HG03139 (cell line): ENCODE results near the gene NPS.

Experiments
- ATAC-seq: cut with Tn5 transposase; IDR thresholded peaks from one replicate; pipeline ENCODE4 v1.9.1; 2021; ENCODE audit not compliant: unreplicated experiment

The NPS gene, protein sequence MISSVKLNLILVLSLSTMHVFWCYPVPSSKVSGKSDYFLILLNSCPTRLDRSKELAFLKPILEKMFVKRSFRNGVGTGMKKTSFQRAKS

DNA sequence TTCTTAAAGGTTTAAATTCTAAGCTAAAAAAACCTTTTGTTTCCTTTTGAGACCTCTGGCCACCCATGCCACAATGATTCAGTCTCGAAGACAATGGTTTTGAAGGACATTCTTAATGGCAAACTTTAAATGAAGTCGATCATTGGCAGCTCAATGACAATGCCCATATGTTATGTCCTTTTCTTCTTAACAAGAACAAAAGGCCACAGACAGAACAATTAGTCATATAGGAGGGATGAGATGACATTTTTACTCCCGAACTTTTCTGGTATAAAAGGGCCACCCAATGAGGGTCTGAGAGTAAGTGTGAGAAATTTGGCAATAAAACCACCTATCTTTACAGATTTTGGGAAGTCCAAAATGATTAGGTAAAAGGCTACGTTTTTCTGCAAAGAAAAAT is at the start of gene NPS:
Gene NPS (plus strand): TSS at position 301 of the 400 bp plus-strand sequence. CDS start 60 bp downstream, at position 361.
- no peak for ATAC-seq

DNA sequence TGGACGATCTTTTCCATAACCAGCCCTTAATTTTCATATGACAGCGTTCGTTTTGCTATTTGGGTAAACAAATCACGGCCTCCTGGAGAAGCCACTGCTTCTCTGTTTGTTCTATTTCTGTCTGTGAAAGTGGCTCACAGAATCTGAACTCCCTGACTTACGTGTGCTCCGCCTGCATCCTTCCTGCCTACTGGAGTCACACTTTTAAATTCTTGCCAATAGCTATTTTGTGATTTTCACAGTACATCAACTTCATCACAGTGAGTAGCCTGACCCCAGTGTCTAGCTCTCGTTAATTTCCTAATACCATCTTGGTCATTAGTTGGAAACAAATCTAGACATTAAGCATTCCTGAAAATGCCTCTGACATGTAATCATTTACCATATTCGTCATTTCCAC is 49.0 kb upstream of the NPS start:
- ATAC-seq = no peak

DNA sequence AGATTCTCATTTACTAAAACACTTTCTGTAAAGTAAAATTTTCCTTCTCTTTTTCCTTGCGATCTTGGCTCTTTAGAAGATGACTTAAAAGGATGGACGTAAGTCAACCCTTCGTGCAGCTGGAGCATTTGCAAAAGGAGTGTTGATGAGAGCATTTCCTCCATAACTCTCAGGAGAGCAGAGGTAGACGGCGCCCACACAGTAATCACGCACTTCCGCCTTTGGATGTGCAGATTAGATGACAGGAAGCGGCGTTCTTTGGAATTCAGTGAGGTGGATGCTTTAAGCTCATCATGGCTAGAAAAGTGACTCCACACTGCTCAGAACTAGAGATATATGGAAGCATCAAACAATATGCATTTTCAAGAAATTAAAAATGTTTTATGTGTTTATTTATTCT is 43.0 kb upstream of the NPS start:
- ATAC-seq = no peak

DNA sequence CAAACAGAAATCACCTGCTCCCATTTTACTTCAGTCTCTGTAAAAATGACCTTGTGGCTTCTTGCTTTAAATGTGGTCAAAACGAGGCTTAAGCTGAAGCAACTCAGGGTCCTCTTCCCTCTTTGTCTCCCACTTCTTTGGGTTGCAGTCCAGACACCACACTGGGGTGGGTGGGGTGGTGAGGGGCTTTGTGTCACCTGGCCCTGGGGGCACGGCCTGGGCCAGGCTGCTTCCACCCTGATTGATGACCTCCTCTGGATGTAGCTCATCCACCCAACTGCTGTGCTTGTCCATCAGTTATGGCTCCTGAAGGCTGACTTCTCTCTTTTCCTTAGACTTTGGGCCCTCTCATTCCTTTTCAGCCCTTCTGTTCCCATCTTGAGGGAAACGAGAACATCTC is 26.8 kb upstream of the NPS start:
- ATAC-seq = no peak

DNA sequence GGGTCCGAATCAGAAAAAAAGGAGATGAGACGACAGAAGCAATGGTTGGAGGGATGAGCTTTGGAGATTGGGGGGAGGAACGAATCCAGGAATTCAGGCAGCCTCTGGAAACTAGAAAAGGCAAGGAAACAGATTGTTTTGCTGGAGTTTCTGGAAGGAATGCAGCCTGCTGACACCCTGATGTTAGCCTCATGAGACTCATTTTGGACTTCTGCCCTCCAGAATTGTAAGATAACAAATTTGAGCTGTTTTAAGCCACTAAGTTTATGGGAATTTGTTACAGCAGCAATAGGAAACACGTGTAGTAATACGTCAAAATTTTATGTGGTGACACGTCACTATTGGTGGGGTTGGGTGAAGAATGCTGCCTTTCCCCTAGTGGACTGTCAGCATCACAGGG is 25.6 kb upstream of the NPS start:
- no peak for ATAC-seq

DNA sequence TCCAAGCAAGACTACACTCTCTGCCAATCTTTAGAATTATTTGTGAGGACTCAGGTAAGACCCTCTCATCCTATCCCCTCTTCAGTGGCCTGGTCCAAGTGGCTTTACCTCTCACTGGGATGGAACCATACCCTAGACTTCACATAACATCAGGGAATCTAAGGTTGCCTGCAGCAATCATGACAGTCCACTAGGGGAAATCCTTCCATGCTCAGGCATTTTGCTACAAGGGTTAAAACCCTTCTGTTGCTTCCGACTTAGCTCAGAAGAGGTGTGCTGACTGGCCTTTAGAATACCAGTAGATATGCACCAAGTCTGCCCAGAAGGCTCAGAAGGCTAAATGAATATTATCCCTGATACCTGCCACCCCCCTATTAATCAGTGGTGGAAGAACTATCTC is 24.9 kb upstream of the NPS start:
- ATAC-seq = no peak

DNA sequence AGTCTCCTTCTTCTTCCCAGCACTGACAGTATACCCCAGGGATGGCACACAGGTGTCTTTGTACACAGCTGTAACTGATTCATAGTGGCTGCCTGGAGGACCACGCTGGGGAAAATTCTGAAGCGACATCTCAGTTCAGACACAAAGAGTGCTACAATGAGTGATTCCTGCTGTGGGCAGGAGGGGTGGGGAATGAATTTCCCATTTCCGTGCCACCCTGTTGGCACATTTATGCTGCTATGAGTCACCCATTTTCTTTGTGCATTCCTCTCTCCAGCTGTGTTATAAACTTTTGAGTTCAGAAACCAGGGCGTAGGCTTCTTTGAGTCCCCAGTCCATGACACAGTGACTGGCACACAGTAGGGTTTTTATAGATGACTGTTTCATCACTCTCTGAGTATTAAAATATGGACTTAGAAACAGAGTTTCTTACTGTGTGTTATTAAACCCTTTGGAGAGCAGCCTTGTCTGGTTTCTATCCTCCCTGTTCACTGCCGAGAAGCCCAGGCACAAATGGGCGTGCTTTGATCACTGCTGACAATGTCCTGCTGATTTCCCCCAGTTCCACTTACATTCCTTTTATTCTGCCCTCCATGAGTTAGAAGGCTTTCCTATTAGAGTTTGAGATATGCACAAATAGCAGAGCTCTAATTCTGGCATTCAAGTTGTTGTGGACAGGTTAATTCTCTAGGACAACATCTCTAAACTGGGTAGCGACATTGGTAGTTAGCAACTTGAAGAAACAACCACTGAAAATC is 24.0 kb upstream of the NPS start:
- no peak for ATAC-seq

DNA sequence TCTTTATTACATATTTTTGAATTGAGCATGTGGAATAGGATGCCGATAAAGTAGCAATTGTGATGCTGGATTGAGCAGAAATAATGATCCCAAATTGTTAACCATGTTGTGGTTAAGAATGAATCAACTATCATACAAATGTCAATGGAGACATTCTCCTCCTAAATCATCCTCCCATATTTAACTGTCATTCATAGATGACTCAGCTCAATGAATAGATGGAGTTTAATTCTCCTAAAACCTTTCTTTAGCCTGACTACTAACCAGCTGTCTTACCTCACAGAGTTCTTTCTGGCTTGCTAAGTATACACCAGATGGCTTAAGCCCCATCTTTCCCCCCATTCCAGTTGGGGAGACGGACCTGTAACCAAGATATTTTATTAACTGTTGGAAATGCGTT is 23.4 kb upstream of the NPS start:
- no peak for ATAC-seq

DNA sequence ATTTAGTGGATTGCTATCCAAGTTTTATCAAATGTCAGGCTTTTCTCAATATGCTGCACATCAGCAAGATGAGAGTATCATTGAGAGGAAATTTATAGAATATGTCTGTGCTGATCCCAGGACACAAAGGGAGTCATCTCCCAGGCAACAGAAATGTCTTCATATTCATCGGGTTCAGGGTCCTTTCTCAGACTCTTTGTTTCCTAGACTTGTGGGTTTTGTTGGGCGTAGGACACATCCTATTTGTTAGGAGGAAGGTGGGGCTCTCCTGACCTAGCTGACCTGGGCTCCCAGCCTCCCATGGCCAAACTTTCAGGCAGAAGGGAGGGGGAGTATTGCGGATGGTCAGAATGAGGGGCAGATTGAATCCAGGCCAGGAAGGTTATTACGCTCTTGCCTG is 22.9 kb upstream of the NPS start:
- ATAC-seq = no peak

DNA sequence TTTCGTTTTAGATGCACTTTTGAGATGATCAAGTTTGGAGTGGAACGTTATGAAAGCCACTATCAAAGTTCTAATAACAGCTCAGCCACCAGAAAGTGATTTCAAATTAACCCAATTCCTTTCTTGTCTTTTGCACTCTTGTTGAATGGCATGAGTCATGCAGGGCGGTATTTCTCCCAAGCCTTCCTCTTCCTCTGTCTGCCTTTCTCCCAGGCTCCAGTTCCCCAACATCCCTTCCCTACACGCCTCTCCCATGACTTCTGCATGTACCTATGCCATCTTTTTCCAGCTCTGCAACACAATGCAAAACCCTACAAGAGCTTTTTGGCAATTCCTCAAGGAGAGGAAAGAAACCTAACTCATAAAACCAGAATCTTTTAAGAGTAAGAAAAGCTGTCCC is 21.8 kb upstream of the NPS start:
- ATAC-seq = no peak

DNA sequence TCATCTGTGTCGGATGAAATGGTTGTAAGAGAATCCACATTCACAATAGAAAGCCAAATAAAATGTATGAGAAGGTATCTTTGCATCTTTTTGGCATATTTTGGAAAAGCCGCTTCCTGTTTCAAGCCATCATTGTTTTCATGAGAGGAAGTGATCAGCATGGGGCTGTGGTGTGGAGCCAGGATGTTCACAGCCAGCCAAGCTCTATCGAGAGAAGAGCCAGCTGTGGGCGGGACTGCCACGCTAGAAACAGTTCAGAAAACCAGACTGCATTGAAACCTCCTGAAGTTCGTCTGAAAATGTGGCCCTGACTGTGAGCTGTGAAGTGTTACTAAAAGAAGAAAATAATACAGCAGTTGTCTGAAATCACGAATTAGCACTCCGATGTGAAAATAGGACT is 21.2 kb upstream of the NPS start:
- no peak for ATAC-seq

DNA sequence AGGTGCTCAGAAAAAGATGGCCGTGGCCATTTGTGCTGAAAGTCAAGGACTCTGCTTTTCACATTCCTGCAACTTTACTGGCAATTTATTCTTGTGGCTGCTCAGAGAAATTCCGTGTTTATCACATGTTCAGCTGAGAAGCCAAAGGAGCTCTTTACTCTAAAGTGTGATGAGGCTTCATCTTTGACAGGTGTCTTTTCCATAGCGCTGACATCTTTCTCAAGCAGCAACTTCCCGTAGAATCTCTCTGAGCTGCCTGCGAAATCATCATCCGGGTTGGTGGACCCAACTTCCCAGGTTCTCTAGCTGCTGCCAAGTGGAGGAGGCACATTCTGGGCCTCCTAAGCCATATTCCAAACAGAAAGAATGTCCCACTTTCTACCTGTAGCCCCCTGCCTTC is 16.9 kb upstream of the NPS start:
- ATAC-seq = no peak

DNA sequence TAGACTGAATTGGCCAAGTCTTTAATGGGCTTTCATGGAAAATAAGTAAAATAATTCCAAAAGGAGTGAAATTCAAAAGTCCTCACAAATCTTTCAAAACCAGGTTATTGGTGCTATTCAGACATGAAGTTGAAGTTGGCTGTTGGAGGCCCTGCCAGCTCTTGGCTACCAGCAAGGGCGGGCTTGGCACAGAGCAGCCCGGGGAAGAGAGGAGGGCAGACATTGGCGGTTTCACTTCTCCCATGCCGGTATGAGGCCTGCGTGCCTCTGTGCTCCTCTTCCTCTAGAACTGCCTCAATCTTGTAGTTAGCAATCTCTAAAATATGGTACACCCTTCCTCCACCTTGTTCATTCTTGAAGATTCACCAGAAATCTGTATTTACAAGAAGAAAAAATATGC is 16.4 kb upstream of the NPS start:
- no peak for ATAC-seq

DNA sequence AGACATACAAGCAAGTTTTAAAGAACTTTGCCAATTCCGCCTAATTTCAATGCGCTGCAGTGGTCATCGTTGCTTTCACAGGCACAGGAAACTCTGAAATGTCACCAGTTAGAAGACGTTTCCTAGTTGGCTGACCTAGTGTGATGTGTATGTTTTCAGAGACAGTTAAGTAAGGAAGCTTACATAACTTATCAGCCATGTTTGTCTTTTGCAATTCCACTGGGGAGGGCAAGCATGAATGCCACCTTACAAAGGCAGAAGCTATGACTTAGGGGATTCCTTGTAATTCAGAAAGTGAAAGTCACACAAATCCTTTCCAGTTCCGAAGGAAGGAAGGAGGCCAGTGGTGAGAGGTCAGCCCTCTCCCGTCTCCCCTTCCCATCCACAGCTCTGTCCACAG is 15.0 kb upstream of the NPS start:
- ATAC-seq = no peak

DNA sequence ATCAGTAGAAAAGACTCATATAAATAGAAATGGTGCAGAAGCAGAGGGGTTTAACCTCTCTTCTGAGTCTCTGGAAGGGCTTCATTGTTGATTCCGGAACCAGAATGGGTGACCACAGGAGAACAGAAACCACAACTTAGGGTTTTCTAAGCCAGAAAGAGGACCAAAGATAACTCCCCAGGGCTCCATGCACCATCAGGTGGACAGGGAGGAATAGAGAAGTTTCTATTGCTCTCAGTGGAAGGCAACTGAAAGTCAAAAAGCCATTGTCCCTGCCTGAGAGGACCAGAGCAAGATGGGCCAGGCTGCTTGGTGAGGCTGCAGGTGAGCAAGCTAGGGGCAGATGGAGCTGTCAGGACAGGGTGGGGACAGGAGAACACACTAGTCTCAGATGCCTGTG is 14.6 kb upstream of the NPS start:
- no peak for ATAC-seq

DNA sequence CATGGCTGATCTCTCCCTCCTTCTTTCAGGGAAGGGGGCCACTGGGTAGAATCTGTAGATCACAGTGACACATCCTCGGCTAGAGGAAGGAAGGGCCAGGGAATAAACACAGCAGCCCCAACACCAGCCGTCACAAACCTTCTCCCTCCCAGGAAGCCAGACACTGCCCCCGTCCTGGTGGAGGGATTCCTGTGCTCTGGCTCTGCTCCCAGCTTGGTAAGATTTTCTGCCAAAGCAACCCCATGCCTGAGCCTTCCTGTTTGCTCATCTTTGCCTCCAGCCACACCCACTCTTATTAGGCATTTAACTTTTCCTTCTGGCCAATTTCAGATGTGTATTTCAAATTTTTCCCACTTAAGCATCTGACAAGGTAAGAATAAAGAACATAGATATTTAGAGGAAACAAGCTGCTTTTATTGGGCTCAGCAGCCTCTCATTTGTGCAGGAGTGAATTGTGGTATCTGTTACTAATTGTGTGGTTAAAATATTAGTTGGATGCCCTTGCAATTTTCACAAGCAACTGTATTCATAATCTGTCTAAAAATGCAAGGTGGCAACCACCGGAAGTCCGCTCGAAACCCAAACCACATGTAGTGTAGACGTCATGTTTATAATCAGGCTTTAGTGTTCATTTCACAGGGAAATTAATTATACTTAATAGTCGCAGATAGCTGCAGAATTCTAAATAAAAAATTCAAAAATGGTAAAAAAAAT is 13.2 kb upstream of the NPS start:
- ATAC-seq = no peak

DNA sequence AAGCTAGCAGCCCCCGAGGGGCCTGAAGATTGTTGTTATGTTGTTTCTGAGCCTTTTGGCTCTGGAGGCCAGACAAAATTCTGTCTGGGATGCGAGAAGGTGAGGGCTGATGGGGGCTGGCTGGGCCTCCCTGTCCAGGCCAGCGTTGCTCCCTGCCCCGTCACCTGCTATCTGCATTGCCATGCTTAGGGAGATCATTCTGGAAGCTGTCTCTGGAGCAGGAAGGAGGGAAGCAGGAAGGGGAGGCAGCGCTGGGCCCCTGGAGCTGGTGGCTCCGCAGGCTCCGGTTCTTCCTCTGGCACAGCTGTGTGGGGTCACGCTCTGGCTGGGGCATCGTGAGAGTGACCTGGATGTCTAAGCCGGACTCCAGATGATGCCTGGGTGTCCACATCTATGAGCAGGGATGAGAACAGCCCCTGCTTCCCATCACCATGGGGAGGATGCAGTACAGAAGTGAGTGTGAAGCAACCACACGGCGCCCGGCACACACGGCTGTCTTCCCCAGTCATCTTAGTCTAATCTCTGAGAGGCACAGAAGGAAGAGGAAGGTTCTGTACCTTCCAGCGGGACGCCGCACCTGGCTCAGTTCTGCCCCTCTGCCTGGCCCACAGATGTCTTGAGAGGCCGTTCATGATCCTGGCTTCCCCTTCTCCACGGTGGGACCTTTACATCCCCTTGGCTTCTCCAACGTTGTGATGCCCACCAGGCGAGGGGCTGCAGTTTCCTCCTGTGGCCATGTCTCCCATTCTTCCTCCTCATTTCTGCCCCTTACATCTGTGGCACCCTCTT is 11.9 kb upstream of the NPS start:
- ATAC-seq = no peak

DNA sequence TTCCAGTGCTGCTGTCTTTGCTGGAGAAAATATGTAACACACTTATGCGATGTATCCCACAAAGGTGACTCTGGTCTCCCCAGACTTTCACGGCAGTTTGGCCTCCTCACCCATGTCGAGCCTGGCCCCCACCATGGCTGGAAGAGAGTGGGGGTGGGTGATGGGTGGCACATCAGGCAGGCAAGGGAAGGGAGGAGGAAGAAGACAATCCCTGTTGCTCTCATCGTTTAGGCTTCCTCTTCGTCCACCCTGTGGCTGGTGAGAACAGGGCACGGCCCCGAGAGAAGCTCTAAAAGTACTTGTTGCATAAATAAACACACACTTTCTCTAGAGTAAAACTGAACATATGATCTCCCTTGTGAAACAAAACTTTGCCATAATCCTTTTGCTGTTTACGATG is 11.2 kb upstream of the NPS start:
- ATAC-seq = no peak

DNA sequence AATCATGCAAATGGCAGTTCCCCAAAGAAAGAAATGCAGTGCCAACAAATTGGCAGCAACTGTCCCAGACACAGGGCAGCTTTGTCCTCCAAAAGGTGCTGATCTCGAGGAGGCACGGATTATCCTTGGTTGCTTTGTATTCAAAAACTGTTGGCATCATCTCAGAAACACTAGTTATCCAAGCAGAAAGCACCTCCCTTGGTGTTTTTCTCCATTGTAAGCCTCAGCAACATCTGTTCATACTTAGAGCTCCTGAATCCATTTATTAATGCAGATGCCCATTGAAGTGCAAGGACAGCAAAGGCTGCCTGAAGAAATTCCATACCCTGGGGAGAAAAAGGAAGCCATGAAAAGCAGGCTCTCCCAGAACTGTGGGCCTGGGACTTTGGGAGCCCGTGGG is 1.1 kb upstream of the NPS start:
- ATAC-seq = no peak

DNA sequence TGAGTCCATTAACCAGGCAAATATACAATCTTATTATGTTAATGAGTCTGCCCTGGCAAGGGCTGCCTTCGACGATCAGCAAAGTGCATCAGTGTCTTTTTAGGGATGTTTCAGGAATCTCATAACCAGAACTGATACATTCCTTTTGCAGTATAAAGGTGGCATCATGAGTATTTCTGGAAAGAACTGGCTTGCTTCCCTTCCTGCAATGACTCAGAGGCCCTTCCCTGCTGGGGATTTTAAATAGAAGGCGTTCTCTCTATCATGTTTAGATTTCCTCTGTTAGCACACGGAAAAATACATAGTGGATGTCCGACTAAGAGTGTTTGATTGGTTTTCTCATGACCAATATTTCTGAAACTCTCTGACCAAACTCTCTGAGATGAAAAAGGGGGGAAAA is 1.8 kb downstream of the NPS start:
- no peak for ATAC-seq

DNA sequence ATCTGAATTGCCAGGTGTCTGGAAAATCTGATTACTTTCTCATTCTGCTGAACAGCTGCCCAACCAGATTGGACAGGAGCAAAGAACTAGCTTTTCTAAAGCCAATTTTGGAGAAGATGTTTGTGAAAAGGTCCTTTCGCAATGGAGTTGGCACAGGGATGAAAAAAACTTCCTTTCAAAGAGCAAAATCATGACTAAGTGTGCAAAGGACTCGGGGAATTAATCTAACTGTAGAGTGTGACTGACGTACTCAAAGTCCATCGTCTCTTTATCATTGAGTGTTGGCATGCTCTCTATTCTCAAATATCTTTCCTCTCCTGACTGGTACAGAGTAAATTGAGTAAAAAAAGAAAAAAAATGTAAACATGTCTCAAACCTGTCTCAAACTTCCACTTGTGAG is 3.3 kb downstream of the NPS start:
- no peak for ATAC-seq

DNA sequence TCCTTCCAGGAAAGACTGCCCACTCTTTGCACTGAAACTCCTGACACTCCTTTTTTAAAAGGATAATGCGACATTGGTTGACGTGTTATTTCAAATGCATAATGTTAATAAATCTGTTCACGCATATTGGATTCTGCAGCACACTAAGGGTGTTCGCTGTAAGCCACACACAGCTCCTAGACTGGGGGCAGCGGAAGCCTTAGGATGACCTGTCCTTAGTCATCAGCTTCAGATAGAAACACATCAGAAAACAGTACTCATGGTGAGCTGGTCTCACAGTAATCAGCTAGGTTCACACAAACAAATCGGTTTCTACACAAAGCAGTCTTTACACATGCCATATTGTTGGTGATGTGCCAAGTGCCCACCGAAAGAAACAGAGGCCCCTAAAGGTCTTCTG is 4.3 kb downstream of the NPS start:
- no peak for ATAC-seq
